Hepatocyte (in vitro differentiated cells): ENCODE measurements around the gene ACACA. TPM values are rescaled to one million over a fixed set of nuclear protein-coding genes. Genes with fewer than 3 reads are reported as not detected.

Experiments used
- DNase-seq: peaks from one replicate; pipeline ENCODE4 v3.0.0-alpha.2; 2016; ENCODE audit warnings: low spot score
- H2AFZ ChIP-seq: fragments of 200-600 bp; sonication (generic); 2 replicates; pipeline ENCODE4 v1.6.0; 2016; ENCODE audit warnings: antibody characterized with exemption, mild to moderate bottlenecking
- H3K27ac ChIP-seq: fragments of 200-600 bp; sonication (generic); 2 replicates; pipeline ENCODE4 v1.5.1; 2016; ENCODE audit warnings: mild to moderate bottlenecking
- H3K27me3 ChIP-seq: fragments of 200-600 bp; sonication (generic); 2 replicates; pipeline ENCODE4 v1.6.1; 2016
- H3K36me3 ChIP-seq: fragments of 200-600 bp; sonication (generic); replicated peaks from 2 replicates; pipeline ENCODE4 v1.5.1; 2016; ENCODE audit warnings: low read depth; ENCODE audit not compliant: insufficient read depth
- H3K4me1 ChIP-seq: fragments of 200-600 bp; sonication (generic); 2 replicates; pipeline ENCODE4 v1.5.1; 2016; ENCODE audit warnings: mild to moderate bottlenecking, moderate library complexity; ENCODE audit not compliant: insufficient read depth
- H3K4me2 ChIP-seq: fragments of 200-600 bp; sonication (generic); 2 replicates; pipeline ENCODE4 v1.6.0; 2016
- H3K4me3 ChIP-seq: fragments of 200-600 bp; sonication (generic); 2 replicates; pipeline ENCODE4 v1.5.1; 2016; ENCODE audit warnings: mild to moderate bottlenecking
- H3K79me2 ChIP-seq: fragments of 200-600 bp; sonication (generic); 2 replicates; pipeline ENCODE4 v1.6.0; 2017; ENCODE audit warnings: mild to moderate bottlenecking
- H3K9me2 ChIP-seq: fragments of 200-600 bp; sonication (generic); replicated peaks from 2 replicates; pipeline ENCODE4 v1.6.0; 2017; ENCODE audit warnings: mild to moderate bottlenecking; ENCODE audit not compliant: insufficient read depth
- H3K9me3 ChIP-seq: fragments of 200-600 bp; sonication (generic); 2 replicates; pipeline ENCODE4 v1.5.1; 2016; ENCODE audit warnings: low read depth, mild to moderate bottlenecking
- H4K20me1 ChIP-seq: fragments of 200-600 bp; sonication (generic); 2 replicates; pipeline ENCODE4 v1.6.0; 2016; ENCODE audit warnings: mild to moderate bottlenecking; ENCODE audit not compliant: insufficient read depth, poor library complexity, severe bottlenecking
- EZH2 ChIP-seq: fragments of 200-600 bp; sonication (generic); IDR thresholded peaks from 2 replicates; pipeline ENCODE4 v1.6.1; 2016; ENCODE audit warnings: antibody characterized with exemption, mild to moderate bottlenecking, borderline replicate concordance
- EZH2phosphoT487 ChIP-seq: fragments of 200-600 bp; sonication (generic); IDR thresholded peaks from one replicate; pipeline ENCODE4 v1.6.1; 2018; ENCODE audit warnings: antibody characterized with exemption, mild to moderate bottlenecking, low read depth, moderate library complexity; ENCODE audit not compliant: unreplicated experiment, severe bottlenecking
- WGBS: methylation state at CpG from one replicate; pipeline ENCODE4 v1.1.6; 2016; ENCODE audit warnings: low lambda C conversion rate; ENCODE audit errors: missing lambda C conversion rate; 5-methylcytosine and 5-hydroxymethylcytosine counted together
- polyA plus RNA-seq: library from polyadenylated mRNA; unstranded; fragments of >200 nt; fragmentation: Nextera tagmentation; extraction: Ambion mirVana; gene quantifications from 2 replicates; pipeline ENCODE4 v1.2.1, GENCODE V29; 2016
- total RNA-seq: library from RNA; depleted of rRNA; stranded (reverse); fragments of >200 nt; gene quantifications from 2 replicates; pipeline ENCODE4 v1.2.3, GENCODE V29; 2014
- TF ChIP-seq, protein P1 (sequence below): fragments of 200-600 bp; sonication (generic); IDR thresholded peaks from 2 replicates; pipeline ENCODE4 v1.5.1; 2016; ENCODE audit warnings: antibody characterized with exemption, mild to moderate bottlenecking; ENCODE audit not compliant: poor library complexity

The ACACA gene
- total RNA-seq (53.8 and 61.1 TPM in 2 replicates), polyA plus RNA-seq (36.2 and 37.4 TPM in 2 replicates)

GRCh38 chr17:37406635-37407461 lies at the start of gene ACACA, which contains the start of gene TADA2A:
TSS of gene ACACA (minus strand) at chr17:37406836. CDS start at chr17:37406299, 537 bp downstream.
TSS of gene TADA2A (plus strand) at chr17:37406886. CDS start at chr17:37411366, 4,480 bp downstream.
- WGBS, result under 1% methylated on average over 22 of the region's 98 CpGs
- H3K4me1 ChIP-seq, result no peaks in the 10 kb centered on the region
- peak; percentile 92 for DNase-seq
- peak within 1 kb of the TSS; percentile 96 for H3K27ac ChIP-seq
- H3K9me3 ChIP-seq, result no peaks in the 10 kb centered on the region
- H3K9me2 ChIP-seq, result no peaks in the 10 kb centered on the region
- peaks cover 40% of the 10 kb centered on the region for H3K79me2 ChIP-seq
- H3K4me3 ChIP-seq, result peak within 1 kb of the TSS; percentile 75
- peak within 1 kb of the TSS; percentile 83 for H3K4me2 ChIP-seq
- no peak for TF ChIP-seq EZH2phosphoT487
- TF ChIP-seq EZH2, result no peak
- TF ChIP-seq, protein P1, sequence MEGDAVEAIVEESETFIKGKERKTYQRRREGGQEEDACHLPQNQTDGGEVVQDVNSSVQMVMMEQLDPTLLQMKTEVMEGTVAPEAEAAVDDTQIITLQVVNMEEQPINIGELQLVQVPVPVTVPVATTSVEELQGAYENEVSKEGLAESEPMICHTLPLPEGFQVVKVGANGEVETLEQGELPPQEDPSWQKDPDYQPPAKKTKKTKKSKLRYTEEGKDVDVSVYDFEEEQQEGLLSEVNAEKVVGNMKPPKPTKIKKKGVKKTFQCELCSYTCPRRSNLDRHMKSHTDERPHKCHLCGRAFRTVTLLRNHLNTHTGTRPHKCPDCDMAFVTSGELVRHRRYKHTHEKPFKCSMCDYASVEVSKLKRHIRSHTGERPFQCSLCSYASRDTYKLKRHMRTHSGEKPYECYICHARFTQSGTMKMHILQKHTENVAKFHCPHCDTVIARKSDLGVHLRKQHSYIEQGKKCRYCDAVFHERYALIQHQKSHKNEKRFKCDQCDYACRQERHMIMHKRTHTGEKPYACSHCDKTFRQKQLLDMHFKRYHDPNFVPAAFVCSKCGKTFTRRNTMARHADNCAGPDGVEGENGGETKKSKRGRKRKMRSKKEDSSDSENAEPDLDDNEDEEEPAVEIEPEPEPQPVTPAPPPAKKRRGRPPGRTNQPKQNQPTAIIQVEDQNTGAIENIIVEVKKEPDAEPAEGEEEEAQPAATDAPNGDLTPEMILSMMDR, result no peak
- no peaks in the 10 kb centered on the region for H4K20me1 ChIP-seq
- H2AFZ ChIP-seq, result peak within 1 kb of the TSS; percentile 100
- H3K27me3 ChIP-seq, result no peaks in the 10 kb centered on the region
- H3K36me3 ChIP-seq, result no peaks in the 10 kb centered on the region

DNA sequence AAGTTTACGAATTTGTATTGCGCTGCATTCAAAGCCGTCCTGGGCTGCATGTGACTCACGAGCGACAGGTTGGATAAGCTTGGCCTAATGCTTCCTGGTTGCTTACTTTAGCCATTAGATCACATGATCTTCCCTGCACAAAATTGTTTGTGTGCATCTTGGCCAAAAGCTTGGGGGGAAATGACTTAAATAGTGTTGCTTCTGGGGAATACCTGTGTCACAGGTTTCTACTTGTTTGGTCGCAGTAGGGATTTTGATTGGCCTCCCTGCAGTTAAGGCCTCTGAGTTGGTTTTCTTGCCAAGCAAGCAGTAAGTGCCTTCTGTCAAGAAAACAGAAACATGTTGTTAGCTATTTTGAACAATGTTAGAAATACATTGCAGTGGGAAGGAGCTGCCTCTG lies 43.5 kb upstream of the ACACA start:
- no peak overlapping the region for H3K4me2 ChIP-seq
- no peaks in the 10 kb centered on the region for H3K79me2 ChIP-seq
- no peak overlapping the region for H3K4me3 ChIP-seq
- no peaks in the 10 kb centered on the region for H4K20me1 ChIP-seq
- H2AFZ ChIP-seq, result no peak overlapping the region
- peak overlapping the region; percentile 48 for H3K27ac ChIP-seq
- H3K9me2 ChIP-seq, result no peaks in the 10 kb centered on the region
- 84% methylated on average over 6 of the region's 6 CpGs for WGBS
- H3K4me1 ChIP-seq, result no peaks in the 10 kb centered on the region
- H3K27me3 ChIP-seq, result no peaks in the 10 kb centered on the region
- H3K36me3 ChIP-seq, result no peaks in the 10 kb centered on the region
- DNase-seq, result peak; percentile 19
- TF ChIP-seq EZH2 (no peak), EZH2phosphoT487 (no peak)
- TF ChIP-seq, protein P1, result no peak
- no peaks in the 10 kb centered on the region for H3K9me3 ChIP-seq

DNA sequence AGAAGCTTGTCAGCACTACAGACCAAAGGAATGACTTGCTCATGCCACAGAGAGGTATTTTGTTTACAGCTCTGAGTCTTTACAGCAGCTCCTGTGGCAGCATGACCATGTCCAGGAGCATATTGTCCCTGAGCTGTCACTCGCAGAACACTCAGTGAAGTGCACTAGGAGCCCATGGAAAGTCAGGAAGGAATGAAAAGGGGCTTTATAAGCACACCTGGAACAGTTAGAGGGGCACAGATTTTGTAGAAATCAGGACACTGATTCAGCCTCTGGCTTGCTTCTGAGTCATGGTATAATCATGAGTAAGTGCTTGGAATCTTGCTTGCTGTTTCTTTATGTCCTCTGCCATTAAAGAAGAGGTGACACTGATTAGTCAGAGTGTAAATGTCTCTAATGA lies 41.0 kb upstream of the ACACA start:
- no peak for DNase-seq
- H3K9me2 ChIP-seq, result no peaks in the 10 kb centered on the region
- TF ChIP-seq, protein P1, result no peak
- TF ChIP-seq EZH2 (no peak), EZH2phosphoT487 (no peak)
- H3K4me1 ChIP-seq, result no peaks in the 10 kb centered on the region
- H3K27me3 ChIP-seq, result no peaks in the 10 kb centered on the region
- H3K4me2 ChIP-seq, result no peak overlapping the region
- H3K27ac ChIP-seq, result no peak overlapping the region
- no peak overlapping the region for H3K4me3 ChIP-seq
- H2AFZ ChIP-seq, result no peak overlapping the region
- no peaks in the 10 kb centered on the region for H4K20me1 ChIP-seq
- no peaks in the 10 kb centered on the region for H3K79me2 ChIP-seq
- H3K36me3 ChIP-seq, result no peaks in the 10 kb centered on the region
- 84% methylated on average over 1 of the region's 1 CpG for WGBS
- no peaks in the 10 kb centered on the region for H3K9me3 ChIP-seq
